Amygdala (tissue), 56 donors: ENCODE measurements around the gene PRMT5.

Experiments used
- DNase-seq, 56 donors: peaks; one replicate each; lab custom pipeline; 2025; lab: John Stamatoyannopoulos, UW

Gene PRMT5

DNA sequence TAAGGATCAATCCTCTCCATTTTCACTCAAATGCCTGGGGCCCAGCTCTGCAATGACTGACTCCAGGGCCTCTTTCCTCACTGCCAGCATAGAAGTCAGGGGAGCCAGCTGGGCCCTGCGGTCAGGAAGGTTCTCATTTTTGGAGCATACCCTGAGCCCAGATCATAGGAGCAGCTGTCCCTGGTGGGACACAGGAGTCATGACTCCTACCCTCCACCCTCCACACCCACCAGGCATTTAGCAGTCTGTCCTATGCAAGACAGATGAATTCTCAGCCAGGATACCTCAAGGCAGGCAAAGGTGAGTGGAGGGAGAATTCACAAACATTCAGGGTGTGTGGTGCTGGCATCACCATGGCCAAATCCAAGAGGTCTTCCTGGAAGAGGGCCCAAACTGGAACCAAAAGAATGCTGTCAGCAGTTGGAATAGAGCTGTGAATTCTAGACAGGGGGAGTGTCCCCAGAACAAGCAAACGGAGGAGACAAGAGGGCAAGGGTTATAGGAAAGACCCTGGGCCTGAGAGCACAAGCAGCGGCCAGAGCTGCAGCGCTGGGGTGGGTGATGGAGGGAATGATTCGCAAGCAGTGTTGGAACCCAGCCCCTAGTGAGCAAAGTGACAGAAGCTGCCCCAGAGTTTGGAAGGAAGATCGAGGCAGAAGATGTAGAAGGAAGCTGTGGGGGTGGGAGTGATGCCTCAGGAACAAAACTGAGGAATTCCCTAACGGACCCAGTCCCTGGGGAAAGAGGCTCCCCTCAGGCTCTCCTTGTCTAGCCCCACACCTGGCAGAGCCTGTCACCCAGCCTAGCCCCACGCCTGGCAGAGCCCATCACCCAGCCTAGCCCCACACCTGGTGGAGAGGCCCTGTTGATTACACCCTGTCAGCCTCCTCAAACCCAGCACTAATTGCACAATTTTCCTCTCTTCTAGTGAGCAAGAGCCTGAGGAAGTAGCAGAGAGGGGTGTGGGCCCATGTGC, 50.6 kb downstream of the PRMT5 start:
- DNase-seq = no peak

- no peak for DNase-seq
These were observed 52.1 kb downstream of the PRMT5 start for GRCh38 chr14:22877000-22877501.

DNA sequence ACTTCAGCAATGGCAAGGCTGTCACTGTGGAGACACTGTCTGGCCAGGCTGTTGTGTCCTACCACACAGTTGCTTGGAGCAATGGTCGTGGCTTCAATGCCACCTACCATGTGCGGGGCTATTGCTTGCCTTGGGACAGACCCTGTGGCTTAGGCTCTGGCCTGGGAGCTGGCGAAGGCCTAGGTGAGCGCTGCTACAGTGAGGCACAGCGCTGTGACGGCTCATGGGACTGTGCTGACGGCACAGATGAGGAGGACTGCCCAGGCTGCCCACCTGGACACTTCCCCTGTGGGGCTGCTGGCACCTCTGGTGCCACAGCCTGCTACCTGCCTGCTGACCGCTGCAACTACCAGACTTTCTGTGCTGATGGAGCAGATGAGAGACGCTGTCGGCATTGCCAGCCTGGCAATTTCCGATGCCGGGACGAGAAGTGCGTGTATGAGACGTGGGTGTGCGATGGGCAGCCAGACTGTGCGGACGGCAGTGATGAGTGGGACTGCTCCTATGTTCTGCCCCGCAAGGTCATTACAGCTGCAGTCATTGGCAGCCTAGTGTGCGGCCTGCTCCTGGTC, 53.3 kb downstream of the PRMT5 start:
- DNase-seq = no peak

DNA sequence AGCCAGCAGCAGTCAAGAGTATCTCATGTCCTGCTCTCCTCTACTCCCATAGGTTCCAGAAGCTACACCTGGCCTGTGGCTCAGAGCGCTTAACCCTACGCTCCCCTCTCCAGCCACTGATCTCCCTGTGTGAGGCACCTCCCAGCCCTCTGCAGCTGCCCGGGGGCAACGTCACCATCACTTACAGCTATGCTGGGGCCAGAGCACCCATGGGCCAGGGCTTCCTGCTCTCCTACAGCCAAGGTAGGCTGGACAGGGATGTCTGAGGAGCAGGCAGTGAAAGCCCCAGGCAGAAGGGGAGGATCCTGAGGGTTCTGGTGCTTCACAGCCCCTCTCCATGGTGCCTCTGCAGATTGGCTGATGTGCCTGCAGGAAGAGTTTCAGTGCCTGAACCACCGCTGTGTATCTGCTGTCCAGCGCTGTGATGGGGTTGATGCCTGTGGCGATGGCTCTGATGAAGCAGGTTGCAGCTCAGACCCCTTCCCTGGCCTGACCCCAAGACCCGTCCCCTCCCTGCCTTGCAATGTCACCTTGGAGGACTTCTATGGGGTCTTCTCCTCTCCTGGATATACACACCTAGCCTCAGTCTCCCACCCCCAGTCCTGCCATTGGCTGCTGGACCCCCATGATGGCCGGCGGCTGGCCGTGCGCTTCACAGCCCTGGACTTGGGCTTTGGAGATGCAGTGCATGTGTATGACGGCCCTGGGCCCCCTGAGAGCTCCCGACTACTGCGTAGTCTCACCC, 54.0 kb downstream of the PRMT5 start:
- no peak for DNase-seq

GRCh38 chr14:22872833-22873520, 56.2 kb downstream of the PRMT5 start:
- DNase-seq = no peak

DNA sequence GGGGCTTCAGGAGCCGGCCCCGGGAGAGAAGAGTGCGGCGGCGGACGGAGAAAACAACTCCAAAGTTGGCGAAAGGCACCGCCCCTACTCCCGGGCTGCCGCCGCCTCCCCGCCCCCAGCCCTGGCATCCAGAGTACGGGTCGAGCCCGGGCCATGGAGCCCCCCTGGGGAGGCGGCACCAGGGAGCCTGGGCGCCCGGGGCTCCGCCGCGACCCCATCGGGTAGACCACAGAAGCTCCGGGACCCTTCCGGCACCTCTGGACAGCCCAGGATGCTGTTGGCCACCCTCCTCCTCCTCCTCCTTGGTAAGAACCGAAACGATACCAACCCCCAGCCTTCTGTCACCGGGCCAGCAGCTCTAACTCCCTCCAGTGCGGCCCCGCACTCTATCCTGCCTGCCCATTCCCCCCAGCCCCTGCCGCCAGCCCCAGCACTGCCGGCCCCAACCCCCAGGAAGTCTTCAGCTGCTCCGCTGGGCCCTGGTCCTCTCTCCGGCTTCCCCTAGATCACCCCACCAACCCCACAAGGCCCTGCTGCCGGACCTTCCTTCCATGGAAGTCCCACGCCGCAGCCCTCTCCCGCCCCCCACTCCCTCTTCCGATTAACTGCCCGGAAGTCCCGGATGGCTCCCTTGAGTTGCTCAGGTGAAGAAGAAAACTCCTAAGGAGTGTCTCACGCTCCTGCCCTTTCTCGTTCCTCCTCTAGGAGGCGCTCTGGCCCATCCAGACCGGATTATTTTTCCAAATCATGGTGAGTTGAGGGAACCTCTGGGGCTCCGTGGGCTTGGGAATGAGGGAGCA, 56.9 kb downstream of the PRMT5 start:
- DNase-seq = peak in 42 of 56 donors; percentile 24 to 84 (median 54)

GRCh38 chr14:22871224-22872032, 57.7 kb downstream of the PRMT5 start, which contains the start of gene LRP10:
Gene LRP10, plus strand, starts transcription at chr14:22871740. Its CDS starts 564 bp downstream, at chr14:22872304.
- peak in 55 of 56 donors; percentile 31 to 94 (median 81) for DNase-seq

DNA sequence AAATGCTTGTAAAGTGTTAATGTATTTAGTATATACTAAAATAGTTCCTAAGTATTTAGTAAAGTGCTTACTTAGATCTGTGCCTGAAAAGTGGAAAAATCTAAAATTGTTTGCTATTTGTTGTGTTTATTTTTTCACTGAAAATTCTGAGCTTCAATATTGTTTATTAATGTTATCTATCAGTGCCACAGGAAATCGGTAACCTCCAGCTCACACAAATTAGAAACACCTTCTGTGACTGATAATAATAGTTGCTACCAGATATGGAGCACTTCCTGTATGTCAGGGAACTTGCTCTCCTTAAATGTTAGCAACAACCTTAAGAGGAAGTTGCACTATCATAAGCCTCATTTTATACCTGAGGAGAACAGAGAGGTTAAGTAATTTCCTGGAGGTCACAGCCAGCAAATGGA, 58.4 kb downstream of the PRMT5 start:
- no peak for DNase-seq
